T47D (cell line): ENCODE measurements around the gene TAP2.
A peak's percentile ranks its signal among the peaks of the same experiment; 100 is the strongest.

Source experiments
- DNase-seq, 2 experiments: peaks; one replicate each; pipeline versions ENCODE4 v3.0.0 to v3.0.0-alpha.2; 2011 to 2012; ENCODE audit warnings: low read depth in 1 of 2, low spot score in 1 of 2
- JUND ChIP-seq: IDR thresholded peaks from 2 replicates; pipeline ENCODE4 v1.6.1; 2012; ENCODE audit warnings: low read depth
- in situ Hi-C: cut with HindIII; loops from 2 replicates; pipeline ENCODE4 v1.10.0; 2016; ENCODE audit warnings: low sequenced_read_pairs, low pct_unique_long_range_greater_than_20kb

TAP2 gene

GRCh38 chr6:32852018-32852843 lies 13.7 kb upstream of the TAP2 start:
- DNase-seq: peak; percentile 26 to 58
- in situ Hi-C loops: no loop called here
- no peak for TF ChIP-seq JUND

- in situ Hi-C loops: no loop called here
- no peak for TF ChIP-seq JUND
- DNase-seq: no peak
Measured at GRCh38 chr6:32851025-32851424, 12.5 kb upstream of the TAP2 start.

DNA sequence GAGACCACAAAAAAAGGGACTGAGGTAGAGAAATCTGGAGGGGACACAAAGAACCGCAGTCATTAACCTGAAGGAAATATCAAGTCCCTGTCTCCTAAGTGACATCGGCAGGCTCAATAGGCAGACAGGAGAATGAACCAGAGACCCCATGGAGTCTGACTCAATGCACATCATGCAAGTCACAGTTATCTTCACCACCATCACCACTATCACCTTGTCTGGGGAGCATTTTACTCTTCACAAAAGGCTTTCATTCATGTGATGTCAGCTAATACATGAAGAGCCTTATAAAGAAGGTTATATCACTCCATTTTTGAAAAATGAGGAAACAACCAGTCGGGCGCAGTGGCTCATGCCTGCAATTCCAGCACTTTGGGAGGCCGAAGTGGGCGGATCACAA lies 10.6 kb upstream of the TAP2 start:
- TF ChIP-seq JUND: no peak
- in situ Hi-C loops: no loop called here
- no peak for DNase-seq

DNA sequence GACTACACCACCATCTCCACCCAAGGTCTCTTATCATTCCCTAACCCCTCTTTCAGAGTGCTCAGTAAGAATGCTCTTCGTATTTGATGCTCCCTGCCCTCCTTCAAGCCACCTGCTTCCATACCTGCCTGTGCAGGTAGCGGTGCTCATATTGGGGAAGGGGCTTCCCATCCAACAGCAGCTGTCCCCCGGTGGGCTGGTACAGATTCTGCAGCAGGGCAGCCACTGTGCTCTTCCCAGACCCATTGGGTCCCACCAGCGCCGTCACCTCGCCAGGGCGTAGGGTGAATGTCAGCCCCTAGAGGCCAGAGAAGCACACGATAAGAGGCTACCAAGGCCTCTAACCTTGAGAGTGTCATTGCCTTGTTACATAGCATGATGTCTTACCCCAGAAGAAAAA lies 9.3 kb upstream of the TAP2 start:
- in situ Hi-C loops: no loop called here
- DNase-seq: no peak
- TF ChIP-seq JUND: no peak

DNA sequence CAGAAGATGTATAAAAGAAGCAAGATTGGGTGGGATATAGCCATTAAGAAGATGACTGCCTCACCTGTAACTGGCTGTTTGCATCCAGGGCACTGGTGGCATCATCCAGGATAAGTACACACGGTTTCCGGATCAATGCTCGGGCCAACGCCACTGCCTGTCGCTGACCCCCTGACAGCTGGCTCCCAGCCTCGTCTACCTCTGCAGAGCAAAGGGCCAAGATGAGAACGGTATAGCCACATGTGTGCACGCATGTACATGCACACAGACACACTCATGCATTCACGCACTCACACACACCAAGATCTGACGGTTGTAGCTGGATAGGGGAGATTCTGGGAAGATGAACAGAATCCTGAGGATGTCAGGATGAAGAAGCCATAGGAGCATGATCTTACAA lies 8.5 kb upstream of the TAP2 start:
- no peak for DNase-seq
- TF ChIP-seq JUND: no peak
- in situ Hi-C loops: no loop called here

DNA sequence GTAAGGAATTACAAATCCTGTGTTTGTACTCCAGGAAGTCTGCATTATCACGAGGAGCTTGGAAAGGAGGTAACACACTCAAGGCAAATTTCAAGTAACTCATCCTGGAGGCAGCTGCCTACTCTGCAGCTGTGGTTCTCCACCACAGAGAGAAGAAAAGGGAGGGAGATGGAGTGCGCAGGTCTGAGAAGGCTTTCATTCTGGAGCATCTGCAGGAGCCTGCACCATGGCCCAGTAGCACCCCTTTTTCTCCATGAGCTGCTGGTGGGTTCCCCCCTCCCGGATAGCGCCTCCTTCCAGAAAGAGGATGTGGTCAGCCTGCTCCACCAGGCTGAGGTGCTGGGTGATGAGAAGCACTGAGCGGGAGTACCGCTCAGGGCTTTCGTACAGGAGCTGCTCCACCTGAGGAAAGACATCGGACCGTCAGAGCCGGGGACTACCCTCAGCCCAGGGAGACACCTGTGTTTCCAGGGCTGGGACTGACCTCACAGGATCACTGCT lies 6.9 kb upstream of the TAP2 start:
- in situ Hi-C loops: no loop called here
- DNase-seq: no peak

GRCh38 chr6:32844839-32845383 lies 6.4 kb upstream of the TAP2 start:
- no peak for DNase-seq
- TF ChIP-seq JUND: no peak
- in situ Hi-C loops: no loop called here

More for the DNA sequence above, 6.9 kb upstream of the TAP2 start:
- TF ChIP-seq JUND: no peak

DNA sequence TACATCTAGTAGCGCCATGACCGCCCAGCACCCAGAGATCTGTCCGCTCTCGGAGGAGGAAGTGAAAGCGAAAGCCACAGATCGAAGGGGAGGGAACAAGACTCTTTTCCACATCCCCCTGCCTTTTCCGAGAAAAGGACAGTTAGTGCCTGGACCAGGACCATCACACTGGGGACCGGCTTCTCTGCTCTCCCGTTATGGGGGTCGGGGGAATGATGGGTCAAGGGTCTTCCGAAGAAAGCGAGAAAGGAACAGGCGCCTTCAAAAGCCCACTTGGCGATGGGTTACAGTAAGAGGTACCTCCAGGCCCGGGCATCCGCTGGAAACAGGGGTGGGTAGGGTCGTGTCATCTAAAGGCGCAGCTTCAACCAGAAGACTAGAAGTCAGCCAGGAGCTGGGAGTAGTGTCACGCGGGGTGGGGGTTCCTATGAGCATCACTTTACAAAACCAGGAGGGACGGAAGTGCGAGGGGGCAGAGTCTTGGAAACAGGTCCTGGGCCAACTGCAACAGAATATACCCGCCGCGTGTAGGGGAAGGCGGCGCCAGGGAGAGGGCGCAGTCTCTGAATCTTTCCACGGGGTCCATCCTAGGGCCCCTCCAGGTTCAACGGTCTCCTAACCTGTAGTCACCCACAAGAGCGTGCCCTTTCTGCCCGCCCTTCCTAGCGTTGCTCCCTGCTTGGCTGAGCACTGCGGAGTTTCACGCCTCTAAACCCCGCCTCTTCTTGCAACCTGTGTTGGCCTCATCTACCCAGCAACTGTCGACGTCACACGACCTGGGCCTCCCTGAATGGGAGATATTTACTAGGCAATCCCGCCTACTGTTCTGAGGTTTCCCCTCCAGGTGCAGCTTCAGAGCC lies 5.7 kb upstream of the TAP2 start, which contains the start of gene PSMB8:
TSS of gene PSMB8 (minus strand) at position 69 of the 860 bp plus-strand sequence. CDS start at position 18, 51 bp downstream.
- in situ Hi-C loops: no loop called here
- no peak for TF ChIP-seq JUND
- peak; percentile 77 to 98 for DNase-seq

DNA sequence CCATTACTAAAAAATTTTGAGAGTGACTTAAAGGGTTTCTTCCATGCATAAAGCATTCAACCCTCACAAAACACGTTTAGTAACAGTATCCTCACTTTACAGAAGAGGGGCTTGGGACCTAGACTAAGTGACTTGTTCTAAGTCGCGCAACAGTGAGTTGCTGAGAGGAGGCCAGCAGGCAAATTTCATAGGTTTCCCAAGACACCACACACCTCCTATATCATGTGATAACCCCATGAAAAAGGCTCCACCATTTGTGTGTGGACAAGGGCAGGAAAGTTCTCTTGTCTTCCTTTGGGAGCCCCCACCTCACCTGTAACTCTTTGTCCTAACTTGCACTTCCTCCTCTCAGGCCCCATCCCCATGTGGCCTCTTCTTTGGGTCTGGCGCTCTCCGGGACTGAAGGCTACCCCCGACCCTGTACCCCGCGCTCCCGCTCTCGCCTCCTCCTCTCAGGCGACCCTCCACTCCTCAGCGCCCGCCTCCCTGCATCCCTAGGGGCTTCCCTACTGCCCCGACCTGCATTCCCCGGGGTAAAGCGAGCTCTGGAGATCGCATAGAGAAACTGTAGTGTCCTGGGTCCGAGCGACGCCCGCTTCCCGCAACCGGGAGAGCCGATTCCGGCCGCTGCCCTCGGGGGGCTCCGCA lies 4.9 kb upstream of the TAP2 start:
- DNase-seq: no peak
- in situ Hi-C loops: no loop called here

GRCh38 chr6:32842690-32843089 lies 4.2 kb upstream of the TAP2 start:
- in situ Hi-C loops: no loop called here
- no peak for TF ChIP-seq JUND
- no peak for DNase-seq

More for the DNA sequence above, 4.9 kb upstream of the TAP2 start:
- no peak for TF ChIP-seq JUND

- TF ChIP-seq JUND: no peak
- in situ Hi-C loops: no loop called here
- no peak for DNase-seq
Measured at GRCh38 chr6:32842021-32842650, 3.6 kb upstream of the TAP2 start.
